GM10266 (cell line): Measurements from ENCODE around the gene CCDC6.
"Not testable (repeated sequence)": the region's sequence is repeated elsewhere in the genome, so short reads cannot be mapped to it uniquely, and the experiment has no call there.

ENCODE experiments used
- DNase-seq: peaks from one replicate; pipeline ENCODE4 v3.0.0; 2012; ENCODE audit errors: extremely low spot score
- CTCF ChIP-seq: IDR thresholded peaks from 2 replicates; pipeline ENCODE4 v1.5.1; 2012; ENCODE audit warnings: mild to moderate bottlenecking, low read depth; ENCODE audit not compliant: control insufficient read depth, insufficient read depth; ENCODE audit errors: missing control alignments

Gene CCDC6

GRCh38 chr10:59906417-59907202, at the start of gene CCDC6:
TSS of gene CCDC6 (minus strand) at chr10:59906556. CDS start at chr10:59906424, 132 bp downstream.
- TF ChIP-seq CTCF, result peak; percentile 78

GRCh38 chr10:59954296-59954695, 47.9 kb upstream of the CCDC6 start:
- DNase-seq, result no peak
- TF ChIP-seq CTCF, result no peak

More at GRCh38 chr10:59906417-59907202, at the start of gene CCDC6:
- DNase-seq, result peak; percentile 83

GRCh38 chr10:59953711-59954110, 47.4 kb upstream of the CCDC6 start:
- not testable (repeated sequence) for DNase-seq

GRCh38 chr10:59950105-59950504, 43.7 kb upstream of the CCDC6 start:
- TF ChIP-seq CTCF, result no peak
- no peak for DNase-seq

GRCh38 chr10:59949608-59950007, 43.3 kb upstream of the CCDC6 start:
- no peak for TF ChIP-seq CTCF
- DNase-seq, result no peak

GRCh38 chr10:59945991-59946390, 39.6 kb upstream of the CCDC6 start:
- no peak for DNase-seq
- TF ChIP-seq CTCF, result no peak

GRCh38 chr10:59945590-59945989, 39.2 kb upstream of the CCDC6 start:
- no peak for DNase-seq
- no peak for TF ChIP-seq CTCF
